ENCODE measurements around the gene PRDM5. TPM values are rescaled to one million over a fixed set of nuclear protein-coding genes. Genes with fewer than 3 reads are reported as not detected.

PRDM5 gene
- total and polyA plus RNA-seq, 9 donors, result 8.8 to 25.3 (median 10.2) TPM

DNA sequence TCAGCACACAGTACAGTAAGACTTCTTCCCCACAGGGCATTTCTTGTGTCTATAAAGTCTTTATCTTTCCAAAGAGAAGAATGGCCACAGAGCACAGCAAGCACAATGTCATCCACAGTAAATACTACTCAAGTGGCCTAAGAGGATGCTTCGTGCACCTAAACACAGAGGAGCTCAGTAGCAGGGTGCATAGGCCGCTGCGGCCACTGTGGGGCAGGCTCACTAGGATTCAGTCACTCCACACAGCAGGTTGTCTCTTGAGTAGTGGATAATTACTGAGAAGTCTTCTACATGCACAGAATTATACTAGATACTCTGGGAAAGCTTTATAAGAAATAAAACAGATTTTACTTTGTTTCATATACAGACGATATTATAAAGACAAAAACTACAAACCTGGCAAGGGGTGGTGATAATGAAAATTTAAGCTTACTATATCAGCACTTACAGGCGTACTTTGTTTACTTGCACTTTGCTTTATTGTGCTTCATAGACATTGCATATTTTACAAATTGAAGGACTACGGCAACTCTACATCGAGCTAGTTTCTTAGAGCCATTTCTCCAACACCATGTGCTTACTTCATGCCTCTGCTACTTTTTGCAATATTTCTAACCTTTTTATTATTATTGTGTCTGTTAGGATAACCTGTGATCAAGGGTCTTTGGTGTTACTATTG, 78.5 kb downstream of the PRDM5 start:
- no peaks in the 10 kb centered on the region for H3K4me1 ChIP-seq (ENCODE audit: control insufficient read depth, insufficient read depth, low read length)
- no peak overlapping the region for H3K4me3 ChIP-seq (ENCODE audit: low read length)
- no CpG with 5 or more reads among the region's 7 CpGs for WGBS (ENCODE audit: insufficient coverage)
- H3K36me3 ChIP-seq (ENCODE audit: control insufficient read depth, insufficient read depth, low read length), result peaks cover 7% of the 10 kb centered on the region
- H3K9me3 ChIP-seq (replicated peaks; ENCODE audit: control insufficient read depth, low read depth, low read length), result peaks cover 3% of the 10 kb centered on the region
- no peak for DNase-seq
- no peaks in the 10 kb centered on the region for H3K27me3 ChIP-seq (ENCODE audit: control insufficient read depth, insufficient read depth, low read length)
- H3K27ac ChIP-seq (ENCODE audit: low read length), result no peak overlapping the region

- Histone ChIP-seq H3K9me3 (replicated peaks; ENCODE audit: control insufficient read depth, low read depth, low read length) (peaks cover 3% of the 10 kb centered on the region), H3K27ac (ENCODE audit: low read length) (peak overlapping the region; percentile 42), H3K4me3 (ENCODE audit: low read length) (no peak overlapping the region), H3K27me3 (ENCODE audit: control insufficient read depth, insufficient read depth, low read length) (no peaks in the 10 kb centered on the region), H3K36me3 (ENCODE audit: control insufficient read depth, insufficient read depth, low read length) (peaks cover 11% of the 10 kb centered on the region), H3K4me1 (ENCODE audit: control insufficient read depth, insufficient read depth, low read length) (no peaks in the 10 kb centered on the region)
- DNase-seq, result peak; percentile 69
- WGBS (ENCODE audit: insufficient coverage), result no CpG with 5 or more reads among the region's 3 CpGs
Observed at GRCh38 chr4:120842031-120842430, 80.5 kb downstream of the PRDM5 start.

- no peak for DNase-seq
- H3K27ac ChIP-seq (ENCODE audit: low read length), result peak overlapping the region; percentile 42
- H3K4me1 ChIP-seq (ENCODE audit: control insufficient read depth, insufficient read depth, low read length), result no peaks in the 10 kb centered on the region
- H3K4me3 ChIP-seq (ENCODE audit: low read length), result no peak overlapping the region
- H3K36me3 ChIP-seq (ENCODE audit: control insufficient read depth, insufficient read depth, low read length), result peaks cover 11% of the 10 kb centered on the region
- WGBS (ENCODE audit: insufficient coverage), result no CpG with 5 or more reads among the region's 3 CpGs
- peaks cover 3% of the 10 kb centered on the region for H3K9me3 ChIP-seq (replicated peaks; ENCODE audit: control insufficient read depth, low read depth, low read length)
- H3K27me3 ChIP-seq (ENCODE audit: control insufficient read depth, insufficient read depth, low read length), result no peaks in the 10 kb centered on the region
Observed at GRCh38 chr4:120841580-120841979, 80.9 kb downstream of the PRDM5 start.

DNA sequence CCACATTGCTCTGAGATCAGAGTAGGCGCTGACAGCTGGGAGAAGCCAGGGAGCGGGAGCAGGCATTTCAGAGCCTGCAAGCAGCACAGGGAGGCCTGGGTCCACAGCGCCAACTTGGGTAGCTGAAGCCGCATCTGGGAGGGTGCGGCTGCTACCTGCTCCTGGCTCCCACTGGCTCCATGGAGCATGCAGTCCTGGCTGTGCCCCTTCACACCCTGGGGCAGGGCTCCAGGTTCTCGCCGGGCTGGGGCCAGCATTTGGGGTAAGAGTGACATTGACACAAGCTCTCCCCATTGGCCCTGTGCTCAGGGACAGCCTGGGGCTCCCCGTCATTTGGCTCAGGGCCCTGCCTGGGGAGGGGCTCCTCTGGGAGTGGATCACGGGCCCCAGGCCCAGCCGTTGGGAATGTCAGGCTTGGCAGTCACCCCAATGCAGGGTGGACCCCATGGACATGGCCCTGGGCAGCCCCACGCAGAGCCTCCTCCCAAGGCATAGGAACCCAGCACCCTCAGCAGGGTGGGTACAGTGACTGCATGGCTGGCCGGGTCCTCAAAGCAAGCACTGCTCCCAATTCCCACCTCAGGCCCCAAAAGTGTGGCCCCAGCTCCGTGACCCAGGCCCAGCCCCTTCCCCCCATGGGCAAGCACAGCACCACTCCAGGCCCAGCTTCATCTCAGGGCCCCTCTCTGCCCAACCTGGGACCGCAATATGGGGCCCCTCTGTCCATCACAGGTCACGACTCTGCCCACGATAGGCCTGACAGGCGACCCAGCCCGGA, 82.4 kb downstream of the PRDM5 start:
- no peaks in the 10 kb centered on the region for H3K4me1 ChIP-seq (ENCODE audit: control insufficient read depth, insufficient read depth, low read length)
- H3K27ac ChIP-seq (ENCODE audit: low read length), result no peak overlapping the region
- 91% methylated on average over 16 of the region's 18 CpGs for WGBS (ENCODE audit: insufficient coverage)
- peaks cover 11% of the 10 kb centered on the region for H3K36me3 ChIP-seq (ENCODE audit: control insufficient read depth, insufficient read depth, low read length)
- H3K9me3 ChIP-seq (replicated peaks; ENCODE audit: control insufficient read depth, low read depth, low read length), result peaks cover 3% of the 10 kb centered on the region
- H3K4me3 ChIP-seq (ENCODE audit: low read length), result no peak overlapping the region
- DNase-seq, result no peak
- H3K27me3 ChIP-seq (ENCODE audit: control insufficient read depth, insufficient read depth, low read length), result no peaks in the 10 kb centered on the region

GRCh38 chr4:120839334-120839973, 83.1 kb downstream of the PRDM5 start:
- H3K36me3 ChIP-seq (ENCODE audit: control insufficient read depth, insufficient read depth, low read length), result peaks cover 11% of the 10 kb centered on the region
- WGBS (ENCODE audit: insufficient coverage), result 83% methylated on average over 7 of the region's 8 CpGs
- no peak for DNase-seq
- H3K27ac ChIP-seq (ENCODE audit: low read length), result no peak overlapping the region
- no peaks in the 10 kb centered on the region for H3K27me3 ChIP-seq (ENCODE audit: control insufficient read depth, insufficient read depth, low read length)
- peaks cover 3% of the 10 kb centered on the region for H3K9me3 ChIP-seq (replicated peaks; ENCODE audit: control insufficient read depth, low read depth, low read length)
- H3K4me3 ChIP-seq (ENCODE audit: low read length), result no peak overlapping the region
- no peaks in the 10 kb centered on the region for H3K4me1 ChIP-seq (ENCODE audit: control insufficient read depth, insufficient read depth, low read length)

DNA sequence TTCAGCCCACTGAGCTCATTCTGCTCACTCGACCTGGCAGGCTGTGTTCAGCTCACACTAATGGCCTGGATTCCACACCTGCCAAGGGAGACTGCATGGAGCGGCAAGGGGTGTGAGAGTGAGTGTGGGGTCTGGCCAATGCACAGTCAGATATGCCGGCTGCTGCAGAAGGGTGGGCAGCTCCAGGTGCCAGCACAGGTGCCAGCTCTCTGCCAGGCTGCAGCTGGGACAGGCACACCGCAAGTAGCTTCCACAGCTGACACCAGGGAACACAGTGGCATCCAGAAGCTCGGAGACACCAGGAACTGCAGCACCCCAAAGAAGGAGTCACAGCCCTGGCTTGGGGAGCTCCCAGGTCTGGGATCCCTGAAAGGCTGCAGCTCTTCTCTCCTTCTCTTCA, 83.7 kb downstream of the PRDM5 start:
- Histone ChIP-seq H3K4me3 (ENCODE audit: low read length) (no peak overlapping the region), H3K27me3 (ENCODE audit: control insufficient read depth, insufficient read depth, low read length) (no peaks in the 10 kb centered on the region), H3K9me3 (replicated peaks; ENCODE audit: control insufficient read depth, low read depth, low read length) (peaks cover 3% of the 10 kb centered on the region), H3K36me3 (ENCODE audit: control insufficient read depth, insufficient read depth, low read length) (peaks cover 11% of the 10 kb centered on the region), H3K27ac (ENCODE audit: low read length) (no peak overlapping the region), H3K4me1 (ENCODE audit: control insufficient read depth, insufficient read depth, low read length) (no peaks in the 10 kb centered on the region)
- 94% methylated on average over 5 of the region's 5 CpGs for WGBS (ENCODE audit: insufficient coverage)
- DNase-seq, result no peak

DNA sequence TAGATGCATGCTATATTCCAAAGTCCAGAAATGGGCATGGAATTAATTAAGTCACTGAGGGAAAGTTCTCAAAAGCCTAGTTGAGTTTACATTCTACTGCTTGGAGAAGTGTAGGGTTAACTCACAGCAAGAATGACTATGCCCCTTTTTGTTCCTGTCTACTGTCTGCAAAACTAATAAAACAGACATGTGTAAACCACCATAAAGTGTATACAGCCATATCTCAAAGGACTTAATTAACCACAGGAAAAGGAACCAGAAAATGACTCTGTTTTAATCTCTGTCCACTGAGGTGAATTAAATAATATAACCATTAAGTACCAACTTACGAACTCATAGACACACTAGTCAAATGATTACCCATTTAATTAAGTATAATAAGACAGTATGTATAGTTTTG, 84.9 kb downstream of the PRDM5 start:
- no peak overlapping the region for H3K4me3 ChIP-seq (ENCODE audit: low read length)
- peaks cover 11% of the 10 kb centered on the region for H3K36me3 ChIP-seq (ENCODE audit: control insufficient read depth, insufficient read depth, low read length)
- H3K4me1 ChIP-seq (ENCODE audit: control insufficient read depth, insufficient read depth, low read length), result no peaks in the 10 kb centered on the region
- H3K9me3 ChIP-seq (replicated peaks; ENCODE audit: control insufficient read depth, low read depth, low read length), result peaks cover 3% of the 10 kb centered on the region
- H3K27me3 ChIP-seq (ENCODE audit: control insufficient read depth, insufficient read depth, low read length), result no peaks in the 10 kb centered on the region
- H3K27ac ChIP-seq (ENCODE audit: low read length), result no peak overlapping the region
- WGBS (ENCODE audit: insufficient coverage), result no CpG with 5 or more reads among the region's 1 CpG
- DNase-seq, result no peak

DNA sequence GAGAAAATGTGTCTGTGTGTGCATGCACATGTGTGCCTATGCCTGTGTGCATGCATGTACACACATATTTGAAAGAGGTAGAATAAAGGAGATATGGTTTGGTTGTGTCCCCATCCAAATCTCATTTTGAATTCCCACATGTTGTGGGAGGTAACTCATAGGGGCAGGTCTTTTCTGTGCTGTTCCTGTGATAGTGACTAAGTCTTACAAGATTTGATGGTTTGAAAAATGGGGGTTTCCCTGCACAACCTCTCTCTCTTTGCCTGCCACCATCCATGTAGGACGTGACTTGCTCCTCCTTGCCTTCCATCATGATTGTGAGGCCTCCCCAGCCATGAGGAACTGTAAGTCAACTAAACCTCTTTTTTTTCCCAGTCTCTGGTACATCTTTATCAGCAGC, 87.2 kb downstream of the PRDM5 start:
- Histone ChIP-seq H3K9me3 (replicated peaks; ENCODE audit: control insufficient read depth, low read depth, low read length) (peaks cover 3% of the 10 kb centered on the region), H3K4me1 (ENCODE audit: control insufficient read depth, insufficient read depth, low read length) (no peaks in the 10 kb centered on the region), H3K4me3 (ENCODE audit: low read length) (no peak overlapping the region), H3K36me3 (ENCODE audit: control insufficient read depth, insufficient read depth, low read length) (peaks cover 11% of the 10 kb centered on the region), H3K27me3 (ENCODE audit: control insufficient read depth, insufficient read depth, low read length) (no peaks in the 10 kb centered on the region), H3K27ac (ENCODE audit: low read length) (no peak overlapping the region)
- WGBS (ENCODE audit: insufficient coverage), result 100% methylated on average over 1 of the region's 1 CpG
- DNase-seq, result no peak

DNA sequence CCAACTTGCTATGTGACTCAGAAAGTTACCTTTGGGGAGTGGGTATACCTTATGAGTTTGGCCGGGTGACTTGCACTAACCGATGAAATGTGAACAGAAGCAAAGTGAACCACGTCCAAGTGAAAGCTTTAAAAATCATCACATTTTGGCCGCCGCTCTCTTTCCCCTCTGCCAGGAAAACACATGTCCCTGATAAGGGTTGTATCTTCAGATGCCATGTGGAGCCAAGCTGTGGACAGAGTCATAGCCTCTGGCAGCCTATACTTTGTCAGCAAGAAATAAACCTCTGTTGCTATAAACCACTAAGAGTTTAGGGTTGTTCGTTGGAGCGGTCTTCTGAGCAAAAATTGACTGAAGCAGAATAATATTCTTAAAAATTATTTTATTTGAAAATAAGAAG, 92.3 kb downstream of the PRDM5 start:
- Histone ChIP-seq H3K4me3 (ENCODE audit: low read length) (no peak overlapping the region), H3K27me3 (ENCODE audit: control insufficient read depth, insufficient read depth, low read length) (no peaks in the 10 kb centered on the region), H3K9me3 (replicated peaks; ENCODE audit: control insufficient read depth, low read depth, low read length) (no peaks in the 10 kb centered on the region), H3K4me1 (ENCODE audit: control insufficient read depth, insufficient read depth, low read length) (no peaks in the 10 kb centered on the region), H3K36me3 (ENCODE audit: control insufficient read depth, insufficient read depth, low read length) (no peaks in the 10 kb centered on the region), H3K27ac (ENCODE audit: low read length) (no peak overlapping the region)
- peak; percentile 42 for DNase-seq
- no CpG with 5 or more reads among the region's 7 CpGs for WGBS (ENCODE audit: insufficient coverage)

GRCh38 chr4:120829113-120829831, 93.3 kb downstream of the PRDM5 start:
- H3K36me3 ChIP-seq (ENCODE audit: control insufficient read depth, insufficient read depth, low read length), result no peaks in the 10 kb centered on the region
- H3K27me3 ChIP-seq (ENCODE audit: control insufficient read depth, insufficient read depth, low read length), result no peaks in the 10 kb centered on the region
- H3K27ac ChIP-seq (ENCODE audit: low read length), result no peak overlapping the region
- H3K4me3 ChIP-seq (ENCODE audit: low read length), result no peak overlapping the region
- H3K9me3 ChIP-seq (replicated peaks; ENCODE audit: control insufficient read depth, low read depth, low read length), result no peaks in the 10 kb centered on the region
- WGBS (ENCODE audit: insufficient coverage), result 90% methylated on average over 1 of the region's 4 CpGs
- DNase-seq, result peak; percentile 57
- H3K4me1 ChIP-seq (ENCODE audit: control insufficient read depth, insufficient read depth, low read length), result no peaks in the 10 kb centered on the region

Measured in muscle of leg (tissue), 11 donors.